Activated naive CD4-positive, alpha-beta T cell treated with anti-CD3 and anti-CD28 coated beads, Interleukin-2, amount 50 U/mL, for 24 hours (primary cell): ENCODE data around the gene TPCN1.
A peak's percentile ranks its signal among the peaks of the same experiment; 100 is the strongest.

Experiments used
- H3K27ac Mint-ChIP-seq: one replicate; pipeline ENCODE4 v1.8.0; 2021; ENCODE audit warnings: mild to moderate bottlenecking, mixed read lengths
- H3K27me3 Mint-ChIP-seq: one replicate; pipeline ENCODE4 v1.8.0; 2021; ENCODE audit warnings: mixed read lengths
- H3K36me3 Mint-ChIP-seq: one replicate; pipeline ENCODE4 v1.8.0; 2021; ENCODE audit warnings: mixed read lengths
- H3K4me1 Mint-ChIP-seq: one replicate; pipeline ENCODE4 v1.8.0; 2021; ENCODE audit warnings: mixed read lengths
- H3K4me3 Mint-ChIP-seq: one replicate; pipeline ENCODE4 v1.8.0; 2021; ENCODE audit warnings: mild to moderate bottlenecking, mixed read lengths
- H3K9me3 Mint-ChIP-seq: one replicate; pipeline ENCODE4 v1.8.0; 2021; ENCODE audit warnings: mixed read lengths

The TPCN1 gene

GRCh38 chr12:113269257-113269943, 48.1 kb downstream of the TPCN1 start:
- peaks cover 4% of the 10 kb centered on the region for H3K4me1 Mint-ChIP-seq
- no peaks in the 10 kb centered on the region for H3K27me3 Mint-ChIP-seq
- H3K27ac Mint-ChIP-seq = no peak overlapping the region
- H3K36me3 Mint-ChIP-seq = peaks cover 9% of the 10 kb centered on the region
- no peaks in the 10 kb centered on the region for H3K9me3 Mint-ChIP-seq
- H3K4me3 Mint-ChIP-seq = no peak overlapping the region

DNA sequence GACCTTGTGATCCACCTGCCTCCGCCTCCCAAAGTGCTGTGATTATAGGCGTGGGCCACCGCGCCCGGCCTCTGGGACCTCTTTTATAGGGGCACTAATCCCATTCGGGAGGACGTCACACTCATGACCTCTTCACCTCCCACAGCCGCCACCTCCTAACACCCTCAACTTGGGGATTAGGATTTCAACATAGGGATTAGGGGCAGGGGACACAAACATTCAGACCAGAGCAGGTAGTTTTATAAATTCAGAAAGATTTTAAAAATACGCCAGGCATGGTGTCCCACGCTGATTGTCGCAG, 49.4 kb downstream of the TPCN1 start:
- Mint-ChIP-seq H3K9me3 (no peaks in the 10 kb centered on the region), H3K4me1 (no peaks in the 10 kb centered on the region), H3K4me3 (no peak overlapping the region), H3K27me3 (no peaks in the 10 kb centered on the region), H3K27ac (no peak overlapping the region), H3K36me3 (peaks cover 9% of the 10 kb centered on the region)

GRCh38 chr12:113271466-113271852, 50.2 kb downstream of the TPCN1 start:
- peaks cover 7% of the 10 kb centered on the region for H3K36me3 Mint-ChIP-seq
- H3K27me3 Mint-ChIP-seq = no peaks in the 10 kb centered on the region
- no peak overlapping the region for H3K27ac Mint-ChIP-seq
- H3K9me3 Mint-ChIP-seq = no peaks in the 10 kb centered on the region
- H3K4me3 Mint-ChIP-seq = no peak overlapping the region
- H3K4me1 Mint-ChIP-seq = no peaks in the 10 kb centered on the region

- Mint-ChIP-seq H3K4me1 (no peaks in the 10 kb centered on the region), H3K4me3 (no peak overlapping the region), H3K9me3 (no peaks in the 10 kb centered on the region), H3K27me3 (no peaks in the 10 kb centered on the region), H3K36me3 (peaks cover 5% of the 10 kb centered on the region), H3K27ac (no peak overlapping the region)
Observed at GRCh38 chr12:113271853-113272561, 50.7 kb downstream of the TPCN1 start.

DNA sequence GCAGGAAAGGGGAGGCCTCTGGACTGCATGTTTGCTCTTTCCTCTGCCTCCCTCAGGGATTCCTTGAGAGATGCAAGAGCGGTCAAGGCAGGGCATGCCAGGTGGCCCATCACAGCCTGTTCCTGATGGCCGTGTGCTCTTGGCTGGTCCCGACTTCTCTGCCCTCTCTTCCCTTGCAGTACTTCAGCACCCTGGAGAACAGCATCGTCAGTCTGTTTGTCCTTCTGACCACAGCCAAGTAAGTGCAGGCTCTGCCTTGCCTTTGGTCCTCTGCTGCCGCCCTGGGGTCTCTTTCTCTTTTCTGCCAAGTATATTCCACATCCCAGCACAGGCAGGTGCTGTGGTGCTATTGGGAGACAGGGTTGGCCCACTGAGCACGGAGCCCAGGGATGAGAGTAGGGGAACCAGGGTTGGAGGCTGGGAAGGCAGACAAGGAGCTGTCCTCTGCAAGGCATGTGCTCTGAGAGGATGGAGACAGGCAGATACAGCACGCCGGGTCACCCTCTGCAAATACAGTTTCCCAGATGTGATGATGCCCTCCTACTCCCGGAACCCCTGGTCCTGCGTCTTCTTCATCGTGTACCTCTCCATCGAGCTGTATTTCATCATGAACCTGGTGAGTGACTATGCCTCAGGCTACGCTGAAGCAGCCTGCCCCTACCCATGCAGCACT, 51.9 kb downstream of the TPCN1 start:
- H3K9me3 Mint-ChIP-seq = no peaks in the 10 kb centered on the region
- H3K27me3 Mint-ChIP-seq = no peaks in the 10 kb centered on the region
- no peak overlapping the region for H3K27ac Mint-ChIP-seq
- peaks cover 5% of the 10 kb centered on the region for H3K36me3 Mint-ChIP-seq
- H3K4me3 Mint-ChIP-seq = no peak overlapping the region
- no peaks in the 10 kb centered on the region for H3K4me1 Mint-ChIP-seq

DNA sequence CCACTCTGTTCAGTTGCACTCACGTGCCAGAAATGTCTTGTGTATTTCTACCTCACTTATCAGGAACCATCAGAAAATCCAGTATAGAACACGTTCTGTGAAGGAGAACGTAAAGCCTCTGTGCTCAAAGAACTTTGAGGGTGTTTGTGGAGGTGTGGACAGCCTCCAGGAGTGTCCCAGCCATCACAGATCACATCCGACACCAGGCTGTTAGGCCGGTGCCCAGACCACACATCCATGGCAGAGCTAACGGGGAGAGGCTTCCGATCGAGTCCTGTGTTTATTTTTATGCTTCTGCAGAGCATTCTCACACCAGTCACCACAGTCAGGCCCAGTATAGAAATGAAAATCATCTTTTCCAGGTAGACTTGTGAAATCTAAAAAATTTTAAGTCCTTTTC, 53.6 kb downstream of the TPCN1 start:
- Mint-ChIP-seq H3K36me3 (peaks cover 10% of the 10 kb centered on the region), H3K4me1 (no peaks in the 10 kb centered on the region), H3K27ac (no peak overlapping the region), H3K4me3 (no peak overlapping the region), H3K9me3 (no peaks in the 10 kb centered on the region), H3K27me3 (no peaks in the 10 kb centered on the region)

GRCh38 chr12:113276306-113276705, 55.0 kb downstream of the TPCN1 start:
- Mint-ChIP-seq H3K9me3 (no peaks in the 10 kb centered on the region), H3K27ac (no peak overlapping the region)

DNA sequence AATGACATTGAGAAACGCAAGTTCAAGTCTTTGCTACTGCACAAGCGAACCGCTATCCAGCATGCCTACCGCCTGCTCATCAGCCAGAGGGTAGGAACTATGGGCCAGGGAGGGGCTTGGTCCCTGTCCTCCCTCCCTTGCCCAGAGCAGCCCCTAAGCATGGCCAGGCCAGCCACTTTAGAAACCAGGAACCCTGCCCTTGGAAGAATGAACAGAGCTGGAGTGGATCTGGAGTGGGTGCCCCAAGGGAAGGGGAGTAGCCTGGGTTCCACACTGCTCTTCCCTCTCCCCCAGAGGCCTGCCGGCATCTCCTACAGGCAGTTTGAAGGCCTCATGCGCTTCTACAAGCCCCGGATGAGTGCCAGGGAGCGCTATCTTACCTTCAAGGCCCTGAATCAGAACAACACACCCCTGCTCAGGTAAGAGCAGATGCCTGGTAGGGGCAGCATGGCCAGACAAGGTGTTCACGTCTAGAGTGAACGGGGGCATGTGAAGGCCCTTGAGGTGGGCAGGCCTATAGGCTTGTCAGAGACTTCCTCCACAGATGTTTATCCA, 55.8 kb downstream of the TPCN1 start:
- no peaks in the 10 kb centered on the region for H3K27me3 Mint-ChIP-seq
- H3K27ac Mint-ChIP-seq = no peak overlapping the region
- H3K4me1 Mint-ChIP-seq = no peaks in the 10 kb centered on the region
- no peak overlapping the region for H3K4me3 Mint-ChIP-seq
- H3K9me3 Mint-ChIP-seq = no peaks in the 10 kb centered on the region
- H3K36me3 Mint-ChIP-seq = peaks cover 12% of the 10 kb centered on the region

More at GRCh38 chr12:113276306-113276705, 55.0 kb downstream of the TPCN1 start:
- Mint-ChIP-seq H3K36me3 (peaks cover 12% of the 10 kb centered on the region), H3K4me1 (no peaks in the 10 kb centered on the region), H3K27me3 (no peaks in the 10 kb centered on the region), H3K4me3 (no peak overlapping the region)

- H3K4me1 Mint-ChIP-seq = no peaks in the 10 kb centered on the region
- no peak overlapping the region for H3K27ac Mint-ChIP-seq
- H3K36me3 Mint-ChIP-seq = peaks cover 11% of the 10 kb centered on the region
Observed at GRCh38 chr12:113277511-113277910, 56.2 kb downstream of the TPCN1 start.

DNA sequence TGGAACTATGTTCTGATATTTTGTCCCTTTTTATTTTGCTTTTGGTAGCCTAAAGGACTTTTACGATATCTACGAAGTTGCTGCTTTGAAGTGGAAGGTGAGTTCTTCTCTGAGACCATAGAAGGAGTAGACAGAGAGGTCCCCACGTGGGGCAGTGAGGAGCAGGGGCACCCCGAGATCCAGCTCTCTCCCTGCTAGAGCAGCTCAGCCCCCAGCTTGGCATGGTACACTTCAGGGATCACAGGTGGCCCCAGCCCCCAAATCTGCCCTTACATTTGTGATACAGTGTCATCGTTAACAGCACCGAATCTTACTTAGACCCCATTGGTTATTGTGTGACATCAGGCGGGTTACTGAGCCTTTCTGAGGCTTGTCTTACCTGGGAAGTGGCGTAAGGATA, 56.9 kb downstream of the TPCN1 start:
- Mint-ChIP-seq H3K36me3 (peaks cover 10% of the 10 kb centered on the region), H3K27me3 (no peaks in the 10 kb centered on the region), H3K4me3 (no peak overlapping the region), H3K4me1 (no peaks in the 10 kb centered on the region), H3K9me3 (no peaks in the 10 kb centered on the region), H3K27ac (no peak overlapping the region)

More at GRCh38 chr12:113277511-113277910, 56.2 kb downstream of the TPCN1 start:
- H3K4me3 Mint-ChIP-seq = no peak overlapping the region
- no peaks in the 10 kb centered on the region for H3K27me3 Mint-ChIP-seq
- no peaks in the 10 kb centered on the region for H3K9me3 Mint-ChIP-seq

GRCh38 chr12:113278633-113279032, 57.4 kb downstream of the TPCN1 start:
- Mint-ChIP-seq H3K27ac (no peak overlapping the region), H3K36me3 (peaks cover 10% of the 10 kb centered on the region), H3K27me3 (no peaks in the 10 kb centered on the region), H3K4me3 (no peak overlapping the region), H3K9me3 (no peaks in the 10 kb centered on the region), H3K4me1 (no peaks in the 10 kb centered on the region)

DNA sequence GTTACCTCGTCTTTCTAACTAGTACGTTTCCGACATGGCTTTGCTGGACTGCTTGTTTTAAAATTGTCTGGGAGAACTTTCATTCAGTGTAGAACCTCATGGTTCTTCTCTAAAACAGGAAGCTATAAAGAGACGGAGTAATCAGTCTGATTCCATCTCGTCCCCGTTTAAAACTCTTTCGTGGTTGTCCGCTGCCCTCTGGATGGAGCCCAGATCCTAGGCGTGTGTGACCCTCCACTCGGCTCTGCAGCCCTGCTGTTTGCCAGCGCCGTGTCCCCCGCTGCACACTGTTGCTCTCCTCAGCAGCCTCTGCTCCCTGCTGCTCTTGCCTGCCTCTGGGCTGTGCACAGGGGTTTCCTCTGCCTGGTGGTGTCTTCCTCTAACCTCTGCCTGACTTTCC, 63.5 kb downstream of the TPCN1 start:
- no peak overlapping the region for H3K27ac Mint-ChIP-seq
- H3K27me3 Mint-ChIP-seq = no peaks in the 10 kb centered on the region
- peaks cover 5% of the 10 kb centered on the region for H3K36me3 Mint-ChIP-seq
- H3K4me1 Mint-ChIP-seq = no peaks in the 10 kb centered on the region
- no peaks in the 10 kb centered on the region for H3K9me3 Mint-ChIP-seq
- no peak overlapping the region for H3K4me3 Mint-ChIP-seq

- Mint-ChIP-seq H3K27ac (peak overlapping the region; percentile 19), H3K9me3 (no peaks in the 10 kb centered on the region), H3K27me3 (no peaks in the 10 kb centered on the region), H3K4me3 (no peak overlapping the region), H3K36me3 (peaks cover 2% of the 10 kb centered on the region), H3K4me1 (no peaks in the 10 kb centered on the region)
Observed at GRCh38 chr12:113285679-113286610, 64.7 kb downstream of the TPCN1 start.

- no peaks in the 10 kb centered on the region for H3K4me1 Mint-ChIP-seq
- H3K27me3 Mint-ChIP-seq = no peaks in the 10 kb centered on the region
- no peak overlapping the region for H3K4me3 Mint-ChIP-seq
- no peaks in the 10 kb centered on the region for H3K9me3 Mint-ChIP-seq
- no peak overlapping the region for H3K27ac Mint-ChIP-seq
- peaks cover 6% of the 10 kb centered on the region for H3K36me3 Mint-ChIP-seq
Observed at GRCh38 chr12:113286712-113287111, 65.4 kb downstream of the TPCN1 start.

- Mint-ChIP-seq H3K36me3 (peaks cover 6% of the 10 kb centered on the region), H3K27ac (no peak overlapping the region), H3K9me3 (no peaks in the 10 kb centered on the region), H3K4me1 (no peaks in the 10 kb centered on the region), H3K4me3 (no peak overlapping the region), H3K27me3 (no peaks in the 10 kb centered on the region)
Observed at GRCh38 chr12:113287146-113287898, 66.1 kb downstream of the TPCN1 start.
